Ovary (tissue), 9 donors: ENCODE data around the gene CLNK. TPM values are rescaled to one million over a fixed set of nuclear protein-coding genes. Genes with fewer than 3 reads are reported as not detected.

Experiments used
- DNase-seq, 5 donors: peaks; one replicate each; pipeline ENCODE4 v3.0.0-alpha.2; 2019 to 2020
- H3K27ac ChIP-seq, 2 donors: fragments of 200-600 bp; one replicate each; pipeline versions ENCODE4 v1.5.1 to v1.8.0; 2019 to 2022
- H3K27me3 ChIP-seq: fragments of 200-600 bp; one replicate; pipeline ENCODE4 v1.8.0; 2022
- H3K36me3 ChIP-seq: fragments of 200-600 bp; sonication (generic); one replicate; pipeline ENCODE4 v1.5.1; 2019
- H3K4me1 ChIP-seq: one replicate; pipeline ENCODE4 v1.8.1; 2013; ENCODE audit warnings: mild to moderate bottlenecking, moderate library complexity; ENCODE audit not compliant: insufficient read depth
- H3K4me3 ChIP-seq: fragments of 200-600 bp; sonication (generic); one replicate; pipeline ENCODE4 v1.5.1; 2017
- H3K9me3 ChIP-seq, 2 donors: fragments of 200-600 bp in 1 of 2; sonication (generic) in 1 of 2; one replicate each; pipeline versions ENCODE4 v1.5.1 to v1.8.1; 2013 to 2019; ENCODE audit warnings: mild to moderate bottlenecking in 1 of 2, moderate library complexity in 1 of 2
- CTCF ChIP-seq, 3 donors: fragments of 450-650 bp in 2 of 3; fragments of 200-600 bp in 1 of 3; IDR thresholded peaks; one replicate each; pipeline versions ENCODE4 v1.5.1 to v1.8.0; 2016 to 2022; ENCODE audit warnings: antibody characterized with exemption in 3 of 3, mild to moderate bottlenecking in 1 of 3
- EP300 ChIP-seq: sonication (generic); formaldehyde crosslinking; IDR thresholded peaks from one replicate; pipeline ENCODE4 v1.6.1; 2017; ENCODE audit warnings: antibody characterized with exemption
- POLR2A ChIP-seq: fragments of 450-650 bp; IDR thresholded peaks from one replicate; pipeline ENCODE4 v1.6.1; 2017; ENCODE audit warnings: antibody characterized with exemption, mild to moderate bottlenecking, moderate library complexity
- WGBS, 3 donors: extraction: QIAGEN DNeasy Blood & Tissue Kit in 1 of 3; methylation state at CpG; one replicate each; pipeline versions ENCODE4 v1.1.5 to v1.1.7; 2013 to 2017; 5-methylcytosine and 5-hydroxymethylcytosine counted together
- intact Hi-C, 4 donors: fragments of 100-400 bp; cut with DNase I; formaldehyde crosslinking; loops; one replicate each; pipeline versions ENCODE4 v1.11.0 to v1.15.1; 2022 to 2023
- polyA plus RNA-seq, 2 donors: library from polyadenylated mRNA; stranded (reverse); fragments of 200-250 nt in 1 of 2; fragments of 350-450 nt in 1 of 2; fragmentation: Illumina TruSeq in 1 of 2; extraction: RNeasy Lipid Tissue Mini Kit (QIAGEN cat#74804) in 1 of 2; gene quantifications; one replicate each; pipeline ENCODE4 v1.2.3, GENCODE V29; 2013 to 2014
- total RNA-seq, 7 donors: library from RNA; depleted of rRNA in 2 of 7; stranded (reverse); fragments of >200 nt in 2 of 7; fragmentation: NEBNext Ultra II Directional in 3 of 7; extraction: Animal tissue kit (Norgen Biotek cat#: 25700) in 3 of 7; gene quantifications; one replicate each; pipeline versions ENCODE4 v1.1.0 to v1.2.4, GENCODE V29; 2016 to 2023
- donor health status: DM: no; HTN: no; CAD: no; lungs with moderate emphysema.
- donor health status: DM: no; HTN: no; CAD: no.
- donor health status: Bipolar disorder and iron deficiency.
- donor health status: DM: yes; HTN: yes; CAD: no.
- donor health status: DM: no; HTN: no; CAD: no.
- donor health status: DM: yes; HTN: yes; CAD: no.

The CLNK gene
- total and polyA plus RNA-seq, 9 donors = 0.10 to 0.23 (median 0.22) TPM; not detected in 6

- TF ChIP-seq POLR2A (no peak), EP300 (no peak), CTCF (IDR thresholded peaks at IDR 0.05) (no peak)
These were observed 157.1 kb downstream of the CLNK start for GRCh38 chr4:10527438-10527837.

GRCh38 chr4:10526429-10527222 is 157.9 kb downstream of the CLNK start:
- no peak for DNase-seq
- intact Hi-C loops = no loop called here
- Histone ChIP-seq H3K27me3 (no peaks in the 10 kb centered on the region), H3K4me1 (peaks cover 6% of the 10 kb centered on the region), H3K27ac (no peak overlapping the region), H3K4me3 (no peak overlapping the region), H3K36me3 (no peaks in the 10 kb centered on the region), H3K9me3 (no peaks in the 10 kb centered on the region)
- no peak for TF ChIP-seq CTCF (IDR thresholded peaks at IDR 0.05)
- no peak for TF ChIP-seq POLR2A
- TF ChIP-seq EP300 = no peak
- WGBS, 3 donors = 70 to 81% (median 75%) methylated on average over 12 of the region's 12 CpGs

More at GRCh38 chr4:10527438-10527837, 157.1 kb downstream of the CLNK start:
- intact Hi-C loops = no loop called here
- no peaks in the 10 kb centered on the region for H3K27me3 ChIP-seq
- DNase-seq = no peak
- no peak overlapping the region for H3K4me3 ChIP-seq
- no peak overlapping the region for H3K27ac ChIP-seq
- H3K4me1 ChIP-seq = peaks cover 6% of the 10 kb centered on the region
- WGBS, 3 donors = 77 to 90% (median 84%) methylated on average over 3 of the region's 3 CpGs
- no peaks in the 10 kb centered on the region for H3K36me3 ChIP-seq
- no peaks in the 10 kb centered on the region for H3K9me3 ChIP-seq

- H3K36me3 ChIP-seq = no peaks in the 10 kb centered on the region
- no peaks in the 10 kb centered on the region for H3K9me3 ChIP-seq
- H3K4me1 ChIP-seq = peaks cover 1% of the 10 kb centered on the region
- H3K4me3 ChIP-seq = no peak overlapping the region
- no peak overlapping the region for H3K27ac ChIP-seq
- TF ChIP-seq CTCF (IDR thresholded peaks at IDR 0.05) (no peak), EP300 (no peak), POLR2A (no peak)
- no peak for DNase-seq
- intact Hi-C loops = no loop called here
- 82 to 83% (median 83%) methylated on average over 5 of the region's 5 CpGs for WGBS, 3 donors
- no peaks in the 10 kb centered on the region for H3K27me3 ChIP-seq
These were observed 160.3 kb downstream of the CLNK start for GRCh38 chr4:10524196-10524833.

- Histone ChIP-seq H3K27ac (no peak overlapping the region), H3K4me3 (no peak overlapping the region), H3K9me3 (no peaks in the 10 kb centered on the region), H3K4me1 (no peaks in the 10 kb centered on the region), H3K27me3 (no peaks in the 10 kb centered on the region), H3K36me3 (no peaks in the 10 kb centered on the region)
- no peak for TF ChIP-seq POLR2A
- TF ChIP-seq CTCF (IDR thresholded peaks at IDR 0.05) = no peak
- TF ChIP-seq EP300 = no peak
- intact Hi-C loops = no loop called here
- WGBS, 3 donors = 85 to 91% (median 89%) methylated on average over 3 of the region's 3 CpGs
- no peak for DNase-seq
These were observed 163.1 kb downstream of the CLNK start for GRCh38 chr4:10521424-10521823.
